GM12872 (cell line): ENCODE data around the gene KL.

Source experiments
- TF ChIP-seq, protein P1 (sequence below): IDR thresholded peaks from 3 replicates; pipeline ENCODE4 v1.5.1; 2011; ENCODE audit warnings: low read depth, mild to moderate bottlenecking, low read length, moderate library complexity; ENCODE audit not compliant: insufficient read depth

Gene KL

DNA sequence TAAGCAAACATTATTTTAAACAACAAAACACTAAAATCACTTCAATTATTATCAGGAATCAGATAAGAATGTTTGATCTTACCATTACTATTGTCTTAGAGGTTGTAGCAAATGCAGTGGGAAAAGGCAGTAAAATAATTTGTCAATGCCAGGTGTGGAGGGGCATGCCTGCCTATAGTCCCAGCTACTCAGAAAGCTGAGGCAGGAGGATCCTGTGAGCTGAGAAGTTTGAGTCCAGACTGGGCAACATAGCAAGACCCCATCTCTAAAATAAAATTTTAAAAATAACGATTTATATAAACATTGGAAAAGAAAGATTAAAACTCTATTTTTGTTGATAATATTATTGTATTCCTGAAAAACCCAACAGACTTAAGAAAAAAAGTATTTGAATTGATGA is 66.8 kb downstream of the KL start:
- TF ChIP-seq, protein P1, sequence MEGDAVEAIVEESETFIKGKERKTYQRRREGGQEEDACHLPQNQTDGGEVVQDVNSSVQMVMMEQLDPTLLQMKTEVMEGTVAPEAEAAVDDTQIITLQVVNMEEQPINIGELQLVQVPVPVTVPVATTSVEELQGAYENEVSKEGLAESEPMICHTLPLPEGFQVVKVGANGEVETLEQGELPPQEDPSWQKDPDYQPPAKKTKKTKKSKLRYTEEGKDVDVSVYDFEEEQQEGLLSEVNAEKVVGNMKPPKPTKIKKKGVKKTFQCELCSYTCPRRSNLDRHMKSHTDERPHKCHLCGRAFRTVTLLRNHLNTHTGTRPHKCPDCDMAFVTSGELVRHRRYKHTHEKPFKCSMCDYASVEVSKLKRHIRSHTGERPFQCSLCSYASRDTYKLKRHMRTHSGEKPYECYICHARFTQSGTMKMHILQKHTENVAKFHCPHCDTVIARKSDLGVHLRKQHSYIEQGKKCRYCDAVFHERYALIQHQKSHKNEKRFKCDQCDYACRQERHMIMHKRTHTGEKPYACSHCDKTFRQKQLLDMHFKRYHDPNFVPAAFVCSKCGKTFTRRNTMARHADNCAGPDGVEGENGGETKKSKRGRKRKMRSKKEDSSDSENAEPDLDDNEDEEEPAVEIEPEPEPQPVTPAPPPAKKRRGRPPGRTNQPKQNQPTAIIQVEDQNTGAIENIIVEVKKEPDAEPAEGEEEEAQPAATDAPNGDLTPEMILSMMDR: no peak

DNA sequence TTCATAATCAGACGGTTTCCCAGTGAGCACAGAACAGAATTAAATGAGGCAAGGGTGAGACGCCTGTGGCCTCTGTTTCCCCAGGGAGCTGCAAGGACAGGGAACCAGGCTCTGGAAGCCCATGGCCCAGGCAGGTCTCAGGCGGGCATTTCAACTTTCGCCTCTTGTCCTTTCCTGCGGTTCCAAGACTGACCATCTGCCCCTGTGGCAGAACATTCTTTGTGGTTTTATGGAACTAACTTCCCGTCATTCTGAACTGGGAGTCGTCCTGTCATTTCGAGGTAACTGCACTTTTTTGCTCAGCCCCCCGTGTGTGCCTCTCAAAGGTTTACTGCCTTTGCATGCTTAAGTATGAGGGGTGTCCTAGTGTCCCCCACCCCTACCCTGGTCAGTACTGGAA is 70.9 kb downstream of the KL start:
- TF ChIP-seq, protein P1: no peak

DNA sequence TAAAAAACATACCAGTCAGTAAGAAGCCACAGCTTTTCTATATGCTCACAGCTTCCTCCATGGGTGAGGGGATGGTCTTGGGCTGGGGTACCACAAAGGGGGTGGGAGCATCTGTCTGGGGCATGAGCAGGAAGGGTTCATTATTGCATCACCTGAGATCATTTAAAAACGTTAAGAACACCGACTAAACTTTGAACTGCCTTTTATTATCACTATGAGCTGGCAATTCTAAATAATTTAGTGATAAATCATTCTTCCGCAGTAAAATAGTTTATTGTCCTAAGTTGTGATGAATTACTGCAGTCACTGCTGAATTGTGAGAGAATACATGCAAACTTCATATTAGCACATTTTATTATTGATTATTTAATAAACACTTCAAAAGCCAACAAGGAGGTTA is 71.6 kb downstream of the KL start:
- TF ChIP-seq, protein P1: no peak

DNA sequence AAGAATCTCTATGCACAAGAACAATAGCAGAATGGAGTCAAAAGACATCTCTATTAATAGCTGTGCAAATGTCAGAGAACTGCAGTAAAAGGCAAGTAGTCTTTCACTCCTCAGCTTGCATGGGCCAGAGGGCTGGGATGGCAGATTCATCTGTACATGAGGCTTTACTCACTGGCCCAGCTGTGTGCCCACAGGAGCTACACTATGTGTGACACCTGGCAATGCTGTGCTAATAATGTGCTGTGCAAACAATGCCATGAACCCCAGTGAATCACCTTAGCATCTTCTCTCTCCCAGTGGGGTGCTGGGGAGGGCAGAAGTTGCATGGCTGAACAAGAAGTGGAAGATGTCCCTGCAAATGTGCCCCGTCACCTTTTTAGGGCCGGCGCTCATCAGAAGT is 73.1 kb downstream of the KL start:
- TF ChIP-seq, protein P1: no peak

DNA sequence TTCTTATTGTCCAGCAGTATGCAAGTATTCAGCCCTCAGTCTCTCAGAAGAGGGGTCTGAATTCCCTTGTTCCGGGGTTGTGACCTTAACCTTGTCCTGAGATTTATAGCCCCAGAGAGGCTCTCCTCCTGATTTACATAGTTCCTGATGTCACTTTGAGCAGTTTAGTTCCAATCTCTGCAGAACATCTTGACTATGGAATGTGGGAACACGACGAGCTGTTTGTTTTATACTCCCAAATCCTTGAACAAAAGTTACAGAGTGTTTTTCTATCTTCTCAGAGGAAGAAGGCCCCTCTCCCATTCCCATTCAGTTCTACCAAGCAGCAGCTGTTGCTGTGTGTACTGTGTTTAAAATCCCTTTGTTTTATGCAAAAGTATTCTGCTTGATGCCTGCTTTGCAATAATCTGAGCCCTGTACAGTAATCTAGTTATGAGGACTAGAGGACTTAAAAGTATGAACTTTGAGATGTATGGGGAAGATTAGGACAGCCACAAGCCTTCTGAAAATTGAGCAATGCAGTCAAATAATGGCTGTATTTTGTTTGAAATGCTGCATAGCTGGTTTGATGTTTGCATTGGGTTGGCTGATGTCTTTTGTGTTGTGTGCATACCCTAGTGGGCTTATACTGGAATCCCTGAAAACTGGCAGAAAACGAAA is 74.7 kb downstream of the KL start:
- TF ChIP-seq, protein P1: no peak

DNA sequence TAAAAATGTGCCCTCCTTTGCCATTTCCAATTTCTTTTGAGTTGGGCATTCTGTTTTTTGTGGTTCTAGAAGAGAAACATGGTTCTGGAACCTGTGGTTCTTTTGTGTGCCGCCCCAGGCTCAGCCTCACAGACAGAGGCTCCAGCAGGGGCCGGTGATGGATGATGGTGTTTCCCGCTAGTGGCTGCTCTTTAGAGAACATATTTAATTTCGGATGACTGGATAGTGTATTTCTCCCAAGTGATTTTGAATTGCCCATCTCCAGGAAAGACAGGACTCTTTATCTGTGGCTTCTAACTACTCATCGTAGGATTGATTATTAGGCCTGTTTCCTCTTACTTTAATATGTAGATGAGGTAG is 75.2 kb downstream of the KL start:
- TF ChIP-seq, protein P1: no peak

DNA sequence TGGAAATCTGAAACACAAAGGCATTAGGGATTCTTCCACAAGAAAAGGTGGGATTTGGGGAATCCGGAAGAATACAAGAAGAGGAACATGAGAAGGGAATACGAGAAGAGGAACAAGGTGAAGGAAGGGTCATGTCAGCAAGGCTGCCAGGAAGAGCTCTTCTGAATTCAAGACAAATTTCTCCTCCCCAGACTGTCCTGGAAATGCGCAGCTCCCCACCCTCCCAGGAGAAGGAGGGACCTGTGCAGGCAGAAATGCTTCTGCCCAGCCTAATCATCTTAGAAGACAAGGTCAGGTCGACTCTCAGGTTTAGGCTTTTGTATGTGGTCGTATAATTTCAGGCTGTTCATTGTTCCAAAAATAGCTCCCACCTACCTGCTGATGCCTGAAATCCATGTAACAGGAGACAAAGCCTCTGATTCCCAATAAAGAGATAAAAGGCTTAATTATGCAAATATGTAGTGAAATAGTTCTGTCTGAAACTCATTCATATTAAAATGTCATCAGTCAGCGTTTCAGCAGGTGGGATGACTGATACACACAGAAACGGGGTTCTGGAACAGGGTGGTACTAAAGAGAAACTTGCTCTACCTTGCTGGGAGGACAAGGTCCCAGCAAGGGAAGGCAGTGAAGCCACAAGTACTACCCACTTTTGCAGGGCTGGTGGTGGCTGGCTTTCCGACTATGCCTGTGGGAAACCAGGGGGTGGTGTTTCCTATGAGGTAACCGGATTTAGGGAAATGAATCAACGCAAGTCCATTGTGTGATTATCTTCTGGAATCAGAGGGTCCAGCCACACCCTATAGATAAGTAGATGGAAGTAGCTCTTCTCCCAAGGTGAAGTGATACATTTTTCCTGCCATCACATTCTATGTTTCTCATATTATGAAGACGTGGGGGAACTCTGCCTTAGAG is 76.1 kb downstream of the KL start:
- TF ChIP-seq, protein P1: no peak
